ENCODE data around the gene TXNL4A. TPM values are rescaled to one million over a fixed set of nuclear protein-coding genes. Genes with fewer than 3 reads are reported as not detected.

TXNL4A gene
- total RNA-seq, 2 donors from 2014 or later: 117 to 138 TPM

DNA sequence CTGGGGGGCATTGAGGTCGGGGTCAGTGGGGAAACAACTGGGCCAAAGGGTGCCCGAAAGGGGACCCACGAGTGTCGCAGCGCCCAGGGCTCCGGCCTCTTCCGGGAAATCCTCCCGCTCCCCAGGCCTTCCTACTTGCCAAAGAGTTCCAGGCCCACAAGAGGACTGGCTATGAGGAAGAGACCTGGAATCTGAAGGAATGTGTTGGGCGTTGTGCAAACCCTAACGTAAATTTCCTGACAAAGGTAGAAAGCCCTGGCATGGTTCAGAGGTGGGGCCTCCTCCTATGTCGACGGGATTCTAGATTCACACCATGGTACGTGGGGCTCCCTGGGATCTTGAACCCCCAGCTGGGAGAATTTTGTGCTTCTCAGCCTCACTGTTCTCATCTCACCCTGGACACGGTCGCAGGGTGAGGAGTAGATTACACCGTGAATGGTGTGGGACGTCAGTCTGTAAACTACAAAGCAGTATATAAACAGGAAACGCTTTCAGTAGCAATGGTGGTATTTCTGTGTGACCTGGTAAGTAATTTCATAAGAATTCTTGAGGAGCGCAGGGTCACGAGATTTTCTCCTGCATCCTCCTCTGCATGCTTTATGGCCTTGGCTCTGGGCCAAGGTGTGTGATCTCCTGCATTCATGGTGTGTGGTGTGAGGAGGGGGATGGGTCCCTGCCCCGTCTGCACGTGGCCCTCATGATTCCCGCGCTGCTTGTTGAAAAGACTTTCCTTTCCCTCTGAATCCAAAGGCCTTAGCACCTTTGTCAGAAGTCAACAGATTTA, 23.1 kb downstream of the TXNL4A start:
- H3K9me3 ChIP-seq (ENCODE audit: control insufficient read depth, low read length): no peaks in the 10 kb centered on the region
- H3K36me3 ChIP-seq (ENCODE audit: control insufficient read depth, insufficient read depth, low read length): peaks cover 13% of the 10 kb centered on the region
- H3K4me1 ChIP-seq (ENCODE audit: control insufficient read depth, insufficient read depth, low read length): peaks cover 4% of the 10 kb centered on the region
- Mint-ChIP-seq H3K27ac (no peak overlapping the region), H3K4me3 (peak overlapping the region; percentile 37), H3K4me1 (peaks cover 10% of the 10 kb centered on the region), H3K9me3 (peaks cover 2% of the 10 kb centered on the region), H3K36me3 (ENCODE audit: low read depth) (peaks cover 10% of the 10 kb centered on the region), H3K27me3 (ENCODE audit: insufficient read depth) (peaks cover 47% of the 10 kb centered on the region)
- WGBS, 2 experiments (ENCODE audit: insufficient coverage in 1 of 2, insufficient read length in 1 of 2): 67 to 71% methylated on average over 8 to 24 of the region's 24 CpGs
- no peak overlapping the region for H3K27ac ChIP-seq (ENCODE audit: low read depth, low read length)
- H3K27me3 ChIP-seq (ENCODE audit: control insufficient read depth, insufficient read depth, low read length, poor library complexity, severe bottlenecking): peaks cover 7% of the 10 kb centered on the region
- H3K4me3 ChIP-seq (ENCODE audit: low read length): peak overlapping the region; percentile 64
- H3K9ac ChIP-seq (ENCODE audit: extremely low read depth, low read length, poor library complexity, severe bottlenecking): peak overlapping the region; percentile 66
- peak; percentile 76 for DNase-seq
- TF ChIP-seq, protein P1, sequence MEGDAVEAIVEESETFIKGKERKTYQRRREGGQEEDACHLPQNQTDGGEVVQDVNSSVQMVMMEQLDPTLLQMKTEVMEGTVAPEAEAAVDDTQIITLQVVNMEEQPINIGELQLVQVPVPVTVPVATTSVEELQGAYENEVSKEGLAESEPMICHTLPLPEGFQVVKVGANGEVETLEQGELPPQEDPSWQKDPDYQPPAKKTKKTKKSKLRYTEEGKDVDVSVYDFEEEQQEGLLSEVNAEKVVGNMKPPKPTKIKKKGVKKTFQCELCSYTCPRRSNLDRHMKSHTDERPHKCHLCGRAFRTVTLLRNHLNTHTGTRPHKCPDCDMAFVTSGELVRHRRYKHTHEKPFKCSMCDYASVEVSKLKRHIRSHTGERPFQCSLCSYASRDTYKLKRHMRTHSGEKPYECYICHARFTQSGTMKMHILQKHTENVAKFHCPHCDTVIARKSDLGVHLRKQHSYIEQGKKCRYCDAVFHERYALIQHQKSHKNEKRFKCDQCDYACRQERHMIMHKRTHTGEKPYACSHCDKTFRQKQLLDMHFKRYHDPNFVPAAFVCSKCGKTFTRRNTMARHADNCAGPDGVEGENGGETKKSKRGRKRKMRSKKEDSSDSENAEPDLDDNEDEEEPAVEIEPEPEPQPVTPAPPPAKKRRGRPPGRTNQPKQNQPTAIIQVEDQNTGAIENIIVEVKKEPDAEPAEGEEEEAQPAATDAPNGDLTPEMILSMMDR (conservative IDR thresholded peaks at IDR 0.05): no peak

DNA sequence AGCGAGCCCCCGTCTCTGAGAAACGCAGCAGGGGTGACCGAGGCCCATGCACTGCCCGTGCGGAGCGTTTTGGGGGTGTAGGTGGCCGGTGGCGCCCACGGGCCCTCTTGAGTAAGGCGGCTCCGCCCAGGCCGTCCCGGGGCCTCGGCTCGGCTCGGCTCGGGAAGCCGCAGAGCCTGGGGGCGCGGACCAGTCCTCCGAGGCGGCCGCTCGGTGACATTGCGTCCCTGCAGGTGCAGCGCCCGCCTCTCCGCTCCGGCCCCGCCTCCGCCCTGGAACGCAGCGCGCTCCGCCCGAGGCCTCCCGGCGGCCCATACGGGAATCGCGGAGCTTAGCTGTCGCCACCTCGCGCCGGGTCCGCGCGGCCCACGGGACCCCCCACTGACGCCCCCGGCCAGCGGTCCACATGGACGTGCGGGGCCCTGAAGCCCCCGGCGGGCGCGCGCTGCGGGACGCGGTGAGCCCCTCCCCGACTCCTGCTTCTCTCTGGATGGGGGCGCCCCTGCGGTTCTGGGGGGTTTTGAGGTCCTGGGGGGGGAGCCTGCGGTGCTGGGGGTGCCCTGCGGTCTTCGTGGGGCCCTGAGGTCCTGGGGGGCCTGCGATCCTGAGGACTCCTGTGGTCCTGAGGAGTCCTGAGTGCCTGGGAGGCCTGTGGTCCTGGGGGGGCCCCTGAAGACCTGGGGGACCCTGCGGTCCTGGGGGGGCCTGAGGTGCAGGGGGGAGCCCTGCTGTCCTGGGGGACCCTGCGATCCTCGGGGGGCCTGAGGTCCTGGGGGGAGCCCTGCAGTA, 23.8 kb downstream of the TXNL4A start, which contains the start of gene HSBP1L1:
Gene HSBP1L1 (plus strand): TSS at position 314 of the 789 bp plus-strand sequence. CDS start 93 bp downstream, at position 407.
- peaks cover 9% of the 10 kb centered on the region for H3K36me3 ChIP-seq (ENCODE audit: control insufficient read depth, insufficient read depth, low read length)
- peaks cover 7% of the 10 kb centered on the region for H3K27me3 ChIP-seq (ENCODE audit: control insufficient read depth, insufficient read depth, low read length, poor library complexity, severe bottlenecking)
- H3K4me3 Mint-ChIP-seq: peak within 1 kb of the TSS; percentile 37
- H3K4me1 ChIP-seq (ENCODE audit: control insufficient read depth, insufficient read depth, low read length): peaks cover 7% of the 10 kb centered on the region
- H3K27ac Mint-ChIP-seq: no peak within 1 kb of the TSS
- peak; percentile 90 for DNase-seq
- no peaks in the 10 kb centered on the region for H3K9me3 ChIP-seq (ENCODE audit: control insufficient read depth, low read length)
- peak within 1 kb of the TSS; percentile 66 for H3K9ac ChIP-seq (ENCODE audit: extremely low read depth, low read length, poor library complexity, severe bottlenecking)
- H3K4me1 Mint-ChIP-seq: peaks cover 18% of the 10 kb centered on the region
- no peak within 1 kb of the TSS for H3K27ac ChIP-seq (ENCODE audit: low read depth, low read length)
- peak within 1 kb of the TSS; percentile 64 for H3K4me3 ChIP-seq (ENCODE audit: low read length)
- H3K9me3 Mint-ChIP-seq: peaks cover 2% of the 10 kb centered on the region
- peaks cover 52% of the 10 kb centered on the region for H3K27me3 Mint-ChIP-seq (ENCODE audit: insufficient read depth)
- TF ChIP-seq, protein P1 (conservative IDR thresholded peaks at IDR 0.05): peak; percentile 57
- peaks cover 6% of the 10 kb centered on the region for H3K36me3 Mint-ChIP-seq (ENCODE audit: low read depth)
- WGBS, 2 experiments (ENCODE audit: insufficient coverage in 1 of 2, insufficient read length in 1 of 2): 13% methylated on average over 73 of the region's 73 CpGs; no CpG with 5 or more reads in 1 of the 2 experiments

DNA sequence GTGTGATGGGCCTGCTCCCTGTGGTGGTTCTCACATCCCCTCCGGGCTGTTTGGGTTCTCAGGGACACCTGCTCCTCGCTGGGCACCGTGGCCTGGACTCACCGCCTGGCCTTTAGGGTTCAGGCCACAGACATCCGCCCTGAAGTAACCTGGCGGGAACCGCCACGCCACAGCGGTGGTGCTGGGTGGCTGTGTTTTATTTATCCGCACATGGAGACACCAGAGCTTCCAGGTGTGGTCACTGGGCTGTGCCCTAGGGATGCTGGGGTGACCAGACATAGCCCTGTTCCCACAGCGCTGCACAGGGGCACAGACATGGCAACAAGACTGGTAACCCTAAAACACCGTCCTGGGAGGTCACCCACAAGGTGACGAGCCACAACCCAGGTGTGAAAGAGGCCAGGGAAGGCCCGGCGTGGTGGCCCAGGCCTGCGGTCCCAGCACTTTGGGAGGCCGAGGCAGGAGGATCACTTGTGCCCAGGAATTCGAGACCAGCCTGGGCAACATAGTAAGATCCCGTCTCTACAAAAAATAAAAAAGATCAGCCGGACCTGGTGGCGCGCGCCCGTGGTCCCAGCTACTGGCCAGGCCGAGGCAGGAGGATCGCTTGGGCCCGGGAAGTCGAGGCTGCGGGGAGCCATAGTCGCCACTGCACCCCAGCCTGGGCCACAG, 24.6 kb downstream of the TXNL4A start:
- peaks cover 10% of the 10 kb centered on the region for H3K4me1 ChIP-seq (ENCODE audit: control insufficient read depth, insufficient read depth, low read length)
- peaks cover 18% of the 10 kb centered on the region for H3K4me1 Mint-ChIP-seq
- no peak overlapping the region for H3K9ac ChIP-seq (ENCODE audit: extremely low read depth, low read length, poor library complexity, severe bottlenecking)
- H3K27me3 Mint-ChIP-seq (ENCODE audit: insufficient read depth): peaks cover 59% of the 10 kb centered on the region
- H3K27ac ChIP-seq (ENCODE audit: low read depth, low read length): no peak overlapping the region
- peaks cover 2% of the 10 kb centered on the region for H3K9me3 Mint-ChIP-seq
- H3K4me3 ChIP-seq (ENCODE audit: low read length): no peak overlapping the region
- TF ChIP-seq, protein P1 (conservative IDR thresholded peaks at IDR 0.05): no peak
- WGBS, 2 experiments (ENCODE audit: insufficient coverage in 1 of 2, insufficient read length in 1 of 2): 92 to 96% methylated on average over 24 to 30 of the region's 30 CpGs
- H3K36me3 ChIP-seq (ENCODE audit: control insufficient read depth, insufficient read depth, low read length): peaks cover 9% of the 10 kb centered on the region
- DNase-seq: no peak
- no peak overlapping the region for H3K27ac Mint-ChIP-seq
- H3K27me3 ChIP-seq (ENCODE audit: control insufficient read depth, insufficient read depth, low read length, poor library complexity, severe bottlenecking): peaks cover 7% of the 10 kb centered on the region
- peaks cover 3% of the 10 kb centered on the region for H3K36me3 Mint-ChIP-seq (ENCODE audit: low read depth)
- no peak overlapping the region for H3K4me3 Mint-ChIP-seq
- no peaks in the 10 kb centered on the region for H3K9me3 ChIP-seq (ENCODE audit: control insufficient read depth, low read length)
